GM21381 (cell line): ENCODE results near the gene NLRP14.
A peak's percentile ranks its signal among the peaks of the same experiment; 100 is the strongest.

Experiments
- ATAC-seq: cut with Tn5 transposase; IDR thresholded peaks from one replicate; pipeline ENCODE4 v1.9.1; 2021; ENCODE audit warnings: mild to moderate bottlenecking, moderate library complexity; ENCODE audit not compliant: unreplicated experiment

NLRP14 gene

DNA sequence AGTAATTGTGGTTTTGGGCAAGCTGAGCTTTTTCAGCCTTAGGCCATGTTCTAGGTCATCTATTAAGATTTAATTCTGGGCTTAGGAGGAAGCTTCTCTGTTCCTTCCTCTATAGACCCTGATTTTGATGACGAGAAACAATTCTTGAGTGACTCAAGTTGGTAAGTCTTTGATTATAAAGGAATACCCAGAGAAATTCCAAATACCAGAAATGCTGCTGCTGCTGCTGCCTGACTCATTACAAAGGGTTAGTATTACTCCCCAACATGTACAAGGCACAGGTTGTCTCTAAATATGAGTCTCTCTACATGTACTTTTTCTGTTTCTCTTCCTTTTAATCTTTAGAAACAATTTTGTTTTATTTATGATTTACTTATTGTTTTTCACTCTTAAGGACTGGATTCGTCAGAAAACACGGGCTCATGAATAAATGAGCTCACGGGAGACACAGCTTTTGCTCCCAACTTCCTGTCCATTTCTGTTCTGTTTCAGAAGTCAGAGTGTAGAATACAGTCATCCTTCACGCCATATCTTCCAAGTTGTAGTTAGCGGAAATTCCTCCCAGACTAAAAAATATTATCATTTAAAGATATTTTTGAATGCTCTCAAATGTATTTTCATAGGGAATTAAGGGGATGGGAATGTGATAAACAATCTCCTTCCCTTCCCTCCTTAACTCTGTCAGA, 36.7 kb downstream of the NLRP14 start:
- ATAC-seq, result no peak

DNA sequence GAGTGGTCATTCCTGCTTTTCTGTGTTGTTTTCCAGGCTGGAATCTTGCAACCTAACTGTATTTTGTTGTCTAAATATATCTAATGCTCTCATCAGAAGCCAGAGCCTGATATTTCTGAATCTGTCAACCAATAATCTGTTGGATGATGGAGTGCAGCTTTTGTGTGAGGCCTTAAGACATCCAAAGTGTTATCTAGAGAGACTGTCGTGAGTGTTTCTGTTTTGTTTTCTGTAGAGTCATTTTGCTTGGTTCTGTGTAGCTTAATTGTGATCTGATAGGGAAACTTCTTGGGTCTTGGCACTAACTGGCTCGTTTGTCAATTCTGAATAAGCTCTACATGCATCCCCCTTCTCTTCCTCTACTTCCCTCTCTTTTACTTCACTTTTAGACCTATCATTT, 37.4 kb downstream of the NLRP14 start:
- no peak for ATAC-seq

DNA sequence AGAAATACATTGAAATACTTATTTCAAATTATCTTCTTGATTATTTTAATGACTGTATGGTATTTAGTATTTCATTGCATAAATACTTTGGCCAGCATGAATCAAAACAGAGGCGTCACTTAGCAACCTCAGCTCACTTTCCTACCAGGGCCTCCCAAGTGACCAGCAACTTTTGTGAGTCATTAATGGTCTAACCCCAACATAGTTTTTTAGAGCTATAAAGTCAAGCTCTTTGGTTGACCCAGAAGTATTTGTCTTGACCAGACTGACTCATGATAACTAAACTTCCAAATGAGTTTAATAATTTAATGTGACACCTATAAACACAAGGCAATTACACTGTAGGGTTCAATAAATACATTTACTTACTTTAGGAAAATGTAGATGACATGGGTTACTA, 40.6 kb downstream of the NLRP14 start:
- ATAC-seq, result no peak

DNA sequence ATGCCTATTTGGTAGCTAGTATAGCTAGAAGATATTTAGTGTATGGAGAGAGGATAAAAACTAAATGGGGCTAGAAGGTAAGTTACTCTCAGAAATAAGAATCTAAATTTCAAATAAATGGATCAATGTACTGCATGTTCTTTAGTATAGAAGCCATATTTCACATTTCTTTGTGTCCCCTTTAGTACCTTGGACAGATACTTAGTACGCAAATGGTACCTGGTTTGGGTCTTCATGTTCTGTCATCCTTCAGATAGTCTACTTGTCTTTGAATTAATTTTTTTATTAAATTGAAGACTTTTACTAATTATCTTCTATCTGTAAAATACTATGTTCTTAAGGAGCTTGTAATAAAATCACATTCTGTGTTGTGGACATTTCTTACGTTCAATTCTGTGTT, 42.3 kb downstream of the NLRP14 start:
- no peak for ATAC-seq

DNA sequence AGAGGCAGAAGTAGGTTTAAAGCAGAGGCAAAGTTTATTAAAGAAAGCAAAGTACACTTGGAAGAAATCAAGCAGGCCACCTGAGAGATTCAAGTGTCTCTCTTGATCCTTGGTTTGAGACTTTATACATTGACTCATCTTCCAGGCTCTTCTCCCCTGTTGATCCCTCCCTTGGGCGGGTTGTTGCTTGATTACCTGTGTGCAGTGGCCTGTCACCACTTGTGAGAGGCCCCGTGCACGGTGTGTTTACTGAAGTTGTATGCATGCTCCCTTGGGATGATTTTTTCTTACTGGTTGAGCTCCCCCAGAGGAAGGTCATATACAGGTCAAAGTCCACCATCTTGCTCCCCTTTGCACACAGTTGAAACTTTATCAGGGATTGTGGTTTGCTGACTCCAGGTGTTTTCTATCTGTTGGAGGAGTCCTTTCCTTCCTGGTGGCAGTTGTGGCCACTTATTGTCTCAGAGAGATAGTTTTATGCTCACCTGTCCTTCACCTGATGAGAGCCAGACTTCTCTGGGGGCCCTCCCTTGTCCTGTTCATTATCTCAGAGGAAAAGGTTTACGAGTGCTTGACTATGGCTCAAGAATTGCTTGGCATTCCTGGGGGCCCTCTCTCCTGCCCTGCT, 52.2 kb downstream of the NLRP14 start:
- no peak for ATAC-seq

DNA sequence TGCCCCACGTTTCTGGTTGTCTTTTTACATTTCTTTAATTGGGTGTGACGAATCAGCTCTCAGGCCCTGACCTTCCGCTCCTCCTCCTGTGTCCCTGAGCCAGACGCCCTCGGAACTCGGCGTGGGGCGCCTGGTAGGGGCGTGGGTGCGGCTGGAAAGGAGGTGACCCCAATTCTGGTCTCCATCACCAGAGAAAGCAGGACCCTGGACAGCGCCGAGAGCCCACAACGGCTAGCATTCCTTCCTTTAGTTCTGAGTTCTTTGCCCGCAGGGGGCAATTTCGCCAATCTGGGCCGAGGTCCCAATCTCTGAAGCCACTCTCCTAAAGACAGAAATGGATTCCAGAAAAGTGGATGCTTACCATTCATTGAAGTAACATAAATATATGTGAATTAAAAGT, 56.8 kb downstream of the NLRP14 start:
- no peak for ATAC-seq

DNA sequence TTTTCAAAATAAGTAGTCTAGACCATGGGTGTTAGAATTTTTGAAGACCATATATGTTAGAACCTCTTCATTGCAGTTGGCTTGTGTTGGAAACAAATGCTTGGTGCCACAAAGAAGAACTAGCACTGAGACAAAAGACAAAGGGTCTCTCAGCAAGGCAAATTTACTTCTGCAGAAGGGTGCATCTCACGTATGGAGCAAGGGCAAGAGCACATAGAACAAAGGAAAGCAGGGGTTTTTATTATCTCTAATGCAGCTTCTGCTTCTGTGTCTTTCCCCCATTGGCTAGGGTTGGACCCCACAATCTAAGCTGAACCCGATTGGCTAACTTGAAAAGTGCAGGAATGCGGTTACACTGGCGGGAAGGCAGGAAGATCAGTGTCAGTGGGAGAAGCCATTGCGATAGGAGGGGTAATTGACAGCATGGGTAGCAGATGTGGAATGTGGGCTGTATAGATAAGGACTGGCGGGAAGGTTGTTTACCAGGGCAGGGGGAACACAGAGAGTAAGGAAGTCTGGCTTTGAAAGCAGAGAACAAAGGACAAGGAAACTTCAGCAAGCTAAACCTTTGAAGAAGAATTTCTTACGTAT, 59.4 kb downstream of the NLRP14 start:
- no peak for ATAC-seq

DNA sequence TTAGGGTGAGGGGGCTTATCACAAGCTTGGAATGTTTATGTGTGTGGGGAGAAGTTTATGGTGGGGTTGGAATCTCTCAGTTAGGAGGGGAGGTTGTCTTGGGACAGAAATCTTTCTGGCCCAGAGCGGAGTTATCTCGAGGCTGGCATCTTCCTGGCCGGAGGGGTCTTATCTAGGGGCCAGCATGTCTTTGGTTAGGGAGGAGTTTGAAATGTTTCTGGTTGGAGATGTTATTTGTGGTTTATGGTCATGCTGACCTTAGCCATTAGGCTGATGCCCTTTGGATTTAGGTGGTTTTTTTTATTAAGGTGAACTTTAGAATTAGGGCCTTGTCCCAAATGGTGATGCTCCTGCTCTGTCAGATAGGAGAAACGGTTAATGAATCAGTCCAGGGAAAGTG, 60.6 kb downstream of the NLRP14 start:
- no peak for ATAC-seq

DNA sequence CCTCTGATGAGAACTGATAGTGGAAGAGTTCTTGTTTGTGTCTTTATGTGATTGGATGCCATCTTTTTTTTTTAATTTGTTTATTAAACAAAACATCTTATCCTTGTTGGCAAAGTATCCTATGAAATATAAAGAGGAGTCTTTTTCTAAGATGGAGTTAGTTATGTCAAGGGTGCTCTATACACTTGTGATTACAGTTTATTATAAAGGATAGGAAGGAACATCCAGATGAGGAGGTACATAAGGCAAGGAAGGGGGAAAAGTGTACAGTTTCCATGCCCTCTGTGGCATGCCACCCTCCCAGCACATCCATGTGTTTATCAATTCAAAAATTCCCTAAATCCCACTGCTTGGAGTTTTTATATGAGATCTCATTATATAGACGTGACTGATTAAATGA, 61.2 kb downstream of the NLRP14 start:
- no peak for ATAC-seq

DNA sequence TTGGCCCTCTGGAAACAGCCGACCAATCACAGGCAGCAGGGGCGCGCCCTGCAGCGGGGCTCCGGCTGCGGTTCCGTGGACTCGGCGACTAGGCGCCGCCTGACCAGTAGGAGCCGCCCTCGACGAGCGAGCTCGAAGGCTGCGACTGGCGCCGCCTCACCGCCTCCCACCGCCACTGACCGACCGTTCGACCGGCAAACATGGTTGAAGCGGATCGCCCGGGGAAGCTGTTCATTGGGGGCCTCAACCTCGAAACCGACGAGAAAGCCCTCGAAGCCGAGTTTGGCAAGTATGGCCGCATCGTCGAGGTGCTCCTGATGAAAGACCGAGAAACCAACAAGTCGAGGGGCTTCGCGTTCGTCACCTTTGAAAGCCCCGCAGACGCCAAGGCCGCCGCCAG, 68.6 kb downstream of the NLRP14 start, which contains the start of gene RBMXL2:
RBMXL2 (plus strand) TSS at position 78 of the 400 bp plus-strand sequence; CDS start at position 201, 123 bp downstream.
- no peak for ATAC-seq

DNA sequence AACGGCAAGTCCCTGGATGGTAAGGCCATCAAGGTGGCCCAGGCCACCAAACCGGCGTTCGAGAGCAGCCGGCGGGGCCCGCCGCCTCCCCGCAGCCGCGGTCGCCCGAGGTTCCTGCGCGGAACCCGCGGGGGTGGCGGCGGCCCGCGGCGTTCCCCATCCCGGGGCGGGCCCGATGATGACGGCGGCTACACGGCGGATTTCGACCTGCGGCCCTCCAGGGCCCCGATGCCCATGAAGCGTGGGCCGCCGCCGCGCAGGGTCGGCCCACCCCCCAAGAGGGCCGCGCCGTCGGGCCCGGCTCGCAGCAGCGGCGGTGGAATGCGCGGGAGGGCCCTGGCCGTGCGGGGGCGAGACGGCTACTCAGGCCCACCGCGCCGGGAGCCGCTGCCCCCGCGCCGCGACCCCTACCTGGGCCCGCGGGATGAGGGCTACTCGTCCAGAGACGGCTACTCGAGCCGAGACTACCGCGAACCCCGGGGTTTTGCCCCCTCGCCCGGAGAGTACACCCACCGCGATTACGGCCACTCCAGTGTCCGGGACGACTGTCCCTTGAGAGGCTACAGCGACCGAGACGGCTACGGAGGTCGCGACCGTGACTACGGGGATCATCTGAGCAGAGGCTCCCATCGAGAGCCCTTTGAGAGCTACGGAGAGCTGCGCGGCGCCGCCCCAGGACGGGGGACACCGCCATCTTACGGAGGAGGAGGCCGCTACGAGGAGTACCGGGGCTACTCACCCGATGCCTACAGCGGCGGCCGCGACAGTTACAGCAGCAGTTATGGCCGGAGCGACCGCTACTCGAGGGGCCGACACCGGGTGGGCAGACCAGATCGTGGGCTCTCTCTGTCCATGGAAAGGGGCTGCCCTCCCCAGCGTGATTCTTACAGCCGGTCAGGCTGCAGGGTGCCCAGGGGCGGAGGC, 69.3 kb downstream of the NLRP14 start:
- ATAC-seq, result no peak

DNA sequence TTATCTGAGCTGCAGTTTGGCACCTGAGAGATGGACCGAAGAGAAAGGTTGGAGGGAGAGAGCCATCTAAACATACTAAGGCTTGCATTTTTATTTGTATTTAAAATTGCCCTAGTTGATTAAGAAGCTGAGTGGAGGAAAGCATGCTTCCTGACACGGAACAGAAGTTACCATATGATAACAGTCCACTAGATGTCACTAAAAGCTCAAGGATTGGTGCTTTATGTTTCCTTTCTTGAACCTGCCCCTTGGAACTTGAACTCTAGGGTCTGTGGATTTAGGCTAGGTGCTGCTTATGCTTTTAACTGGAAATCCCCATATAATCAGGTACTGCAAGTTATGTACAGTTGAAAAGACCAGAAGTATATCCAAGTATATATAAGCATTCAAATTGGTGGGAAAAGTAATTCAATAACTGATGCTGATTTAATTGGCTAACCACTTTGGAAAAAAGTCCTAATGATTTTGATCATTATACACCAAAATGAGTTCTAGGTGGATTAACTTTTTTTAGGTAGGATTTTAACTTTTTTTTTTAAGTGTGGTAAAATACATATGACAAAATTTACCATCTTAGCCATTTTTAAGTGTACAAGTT, 78.1 kb downstream of the NLRP14 start:
- ATAC-seq, result peak; percentile 86

DNA sequence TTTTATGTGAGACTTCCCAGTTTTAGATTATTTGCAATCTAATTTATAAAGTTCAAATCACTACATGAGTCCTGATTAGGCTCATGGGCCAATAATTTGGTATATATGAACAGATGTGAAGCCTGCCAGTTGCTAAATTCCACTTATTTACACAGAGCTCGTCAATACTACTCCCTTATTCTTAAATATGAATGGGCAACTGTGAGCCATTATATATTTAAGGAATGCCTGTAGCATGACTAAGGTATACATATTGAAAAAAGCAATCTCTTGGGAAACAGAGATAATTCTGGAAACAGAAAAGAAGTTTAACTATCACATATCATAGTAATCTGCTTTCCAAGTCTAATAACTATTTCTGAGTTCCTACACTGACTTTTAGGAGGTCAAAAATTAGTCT, 95.5 kb downstream of the NLRP14 start:
- no peak for ATAC-seq

DNA sequence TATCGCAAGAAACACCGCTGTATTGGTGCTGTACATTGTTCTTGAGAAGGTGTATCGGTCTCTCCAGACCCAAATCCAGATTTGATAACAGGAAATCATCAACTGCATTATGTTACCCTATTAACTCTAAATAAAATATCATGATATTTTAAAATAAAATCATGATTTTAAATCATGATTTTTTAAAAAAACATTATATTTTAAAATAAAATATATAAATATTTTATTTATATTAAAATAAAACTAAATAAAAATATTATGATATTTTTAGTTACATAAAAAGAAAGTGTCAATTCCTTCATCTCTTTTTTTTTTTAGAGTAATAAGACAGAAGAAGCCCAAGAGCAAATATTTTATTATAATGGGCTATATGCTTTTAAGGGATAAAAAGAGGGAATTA, 96.1 kb downstream of the NLRP14 start:
- no peak for ATAC-seq
